MM.1S (cell line): ENCODE results near the gene MLH3.

Experiments used
- DNase-seq: peaks from one replicate; pipeline ENCODE4 v3.0.0-alpha.2; 2015
- H2AFZ ChIP-seq: fragments of 300-600 bp; sonication (generic); 2 replicates; pipeline ENCODE4 v1.6.0; 2016; ENCODE audit warnings: antibody characterized with exemption, low read length
- H3F3A ChIP-seq: fragments of 300-600 bp; sonication (generic); 2 replicates; pipeline ENCODE4 v1.6.1; 2016; ENCODE audit warnings: mild to moderate bottlenecking, antibody characterized with exemption, low read length, moderate library complexity, mixed read lengths; ENCODE audit not compliant: insufficient read depth
- H3K27ac ChIP-seq: fragments of 300-600 bp; sonication (generic); 2 replicates; pipeline ENCODE4 v1.5.1; 2016; ENCODE audit warnings: mild to moderate bottlenecking, low read length
- H3K27me3 ChIP-seq: fragments of 300-600 bp; sonication (generic); replicated peaks from 2 replicates; pipeline ENCODE4 v1.6.0; 2016; ENCODE audit warnings: low read length; ENCODE audit not compliant: insufficient read depth
- H3K36me3 ChIP-seq: fragments of 300-600 bp; sonication (generic); replicated peaks from 2 replicates; pipeline ENCODE4 v1.6.1; 2016; ENCODE audit warnings: mild to moderate bottlenecking, low read length, mixed read lengths; ENCODE audit not compliant: insufficient read depth
- H3K4me1 ChIP-seq: fragments of 300-600 bp; sonication (generic); 2 replicates; pipeline ENCODE4 v1.6.1; 2016; ENCODE audit warnings: low read length, mixed read lengths
- H3K4me2 ChIP-seq: fragments of 300-600 bp; sonication (generic); 2 replicates; pipeline ENCODE4 v1.6.0; 2016; ENCODE audit warnings: low read depth, low read length
- H3K4me3 ChIP-seq: fragments of 300-600 bp; sonication (generic); 2 replicates; pipeline ENCODE4 v1.5.1; 2016; ENCODE audit warnings: low read length, mixed read lengths
- H3K79me2 ChIP-seq: fragments of 300-600 bp; sonication (generic); 2 replicates; pipeline ENCODE4 v1.6.1; 2016; ENCODE audit warnings: mixed run types, low read length, mixed read lengths
- H3K9ac ChIP-seq: fragments of 300-600 bp; sonication (generic); 2 replicates; pipeline ENCODE4 v1.6.1; 2016; ENCODE audit warnings: low read length, mixed read lengths
- H3K9me2 ChIP-seq: fragments of 300-600 bp; sonication (generic); replicated peaks from 2 replicates; pipeline ENCODE4 v1.6.1; 2016; ENCODE audit warnings: mild to moderate bottlenecking, low read length, mixed read lengths; ENCODE audit not compliant: insufficient read depth
- H3K9me3 ChIP-seq: fragments of 300-600 bp; sonication (generic); replicated peaks from 2 replicates; pipeline ENCODE4 v1.6.1; 2016; ENCODE audit warnings: mild to moderate bottlenecking, low read length, mixed read lengths; ENCODE audit not compliant: insufficient read depth
- H4K20me1 ChIP-seq: fragments of 300-600 bp; sonication (generic); 2 replicates; pipeline ENCODE4 v1.6.1; 2016; ENCODE audit warnings: mild to moderate bottlenecking, low read length, moderate library complexity, mixed read lengths; ENCODE audit not compliant: insufficient read depth
- CTCF ChIP-seq: fragments of 300-600 bp; sonication (generic); IDR thresholded peaks from 2 replicates; pipeline ENCODE4 v1.5.1; 2016; ENCODE audit warnings: antibody characterized with exemption, low read length, mixed read lengths
- EZH2 ChIP-seq: fragments of 300-600 bp; sonication (generic); optimal IDR thresholded peaks from 2 replicates; pipeline ENCODE3; 2017; ENCODE audit warnings: low read depth, mild to moderate bottlenecking, antibody characterized with exemption, low read length, mixed read lengths
- EZH2phosphoT487 ChIP-seq: fragments of 300-600 bp; sonication (generic); IDR thresholded peaks from 2 replicates; pipeline ENCODE4 v1.6.1; 2018; ENCODE audit warnings: antibody characterized with exemption, low read length

MLH3 gene

GRCh38 chr14:75049731-75050201 is 1.5 kb downstream of the MLH3 start:
- H3K9me3 ChIP-seq, result no peaks in the 10 kb centered on the region
- H3K27ac ChIP-seq, result no peak overlapping the region
- no peaks in the 10 kb centered on the region for H3K79me2 ChIP-seq
- H3K4me3 ChIP-seq, result no peak overlapping the region
- H3K4me1 ChIP-seq, result no peaks in the 10 kb centered on the region
- H3K4me2 ChIP-seq, result no peak overlapping the region
- DNase-seq, result no peak
- no peaks in the 10 kb centered on the region for H4K20me1 ChIP-seq
- no peak overlapping the region for H2AFZ ChIP-seq
- no peaks in the 10 kb centered on the region for H3K36me3 ChIP-seq
- TF ChIP-seq EZH2phosphoT487, result no peak
- H3K9me2 ChIP-seq, result no peaks in the 10 kb centered on the region
- no peak overlapping the region for H3K9ac ChIP-seq
- H3K27me3 ChIP-seq, result no peaks in the 10 kb centered on the region
- H3F3A ChIP-seq, result peaks cover 3% of the 10 kb centered on the region; the same call in 1 of the 2 replicates

- H3K4me3 ChIP-seq, result no peak overlapping the region
- H3K27ac ChIP-seq, result no peak overlapping the region
- H4K20me1 ChIP-seq, result no peaks in the 10 kb centered on the region
- no peak overlapping the region for H2AFZ ChIP-seq
- no peaks in the 10 kb centered on the region for H3K36me3 ChIP-seq
- no peaks in the 10 kb centered on the region for H3K27me3 ChIP-seq
- H3K4me1 ChIP-seq, result no peaks in the 10 kb centered on the region
- TF ChIP-seq CTCF (no peak), EZH2 (no peak), EZH2phosphoT487 (no peak)
- H3K9me2 ChIP-seq, result no peaks in the 10 kb centered on the region
- no peak for DNase-seq
- no peaks in the 10 kb centered on the region for H3K79me2 ChIP-seq
- no peak overlapping the region for H3K4me2 ChIP-seq
- H3K9ac ChIP-seq, result no peak overlapping the region
- peaks cover 3% of the 10 kb centered on the region; the same call in 1 of the 2 replicates for H3F3A ChIP-seq
- no peaks in the 10 kb centered on the region for H3K9me3 ChIP-seq
These were observed 2.1 kb downstream of the MLH3 start for GRCh38 chr14:75049136-75049535.

GRCh38 chr14:75048101-75048500 is 3.2 kb downstream of the MLH3 start:
- Histone ChIP-seq H3K79me2 (no peaks in the 10 kb centered on the region), H3K9me2 (no peaks in the 10 kb centered on the region)
- TF ChIP-seq EZH2 (no peak), CTCF (no peak), EZH2phosphoT487 (no peak)

GRCh38 chr14:75047506-75047905 is 3.8 kb downstream of the MLH3 start:
- Histone ChIP-seq H2AFZ (no peak overlapping the region), H3K4me3 (no peak overlapping the region), H3K36me3 (no peaks in the 10 kb centered on the region), H3K4me2 (no peak overlapping the region), H3K27ac (no peak overlapping the region), H3K9me2 (no peaks in the 10 kb centered on the region), H3F3A (0 out of 2 replicates have a peak, but pooled peaks cover under 1% of the 10 kb centered on the region), H3K79me2 (no peaks in the 10 kb centered on the region), H3K4me1 (no peaks in the 10 kb centered on the region), H3K9me3 (no peaks in the 10 kb centered on the region), H3K27me3 (no peaks in the 10 kb centered on the region), H3K9ac (no peak overlapping the region), H4K20me1 (no peaks in the 10 kb centered on the region)
- no peak for DNase-seq
- TF ChIP-seq CTCF, result no peak
- no peak for TF ChIP-seq EZH2
- no peak for TF ChIP-seq EZH2phosphoT487

More at GRCh38 chr14:75048101-75048500, 3.2 kb downstream of the MLH3 start:
- no peaks in the 10 kb centered on the region for H3K27me3 ChIP-seq
- no peaks in the 10 kb centered on the region for H4K20me1 ChIP-seq
- no peaks in the 10 kb centered on the region for H3K4me1 ChIP-seq
- no peaks in the 10 kb centered on the region for H3K36me3 ChIP-seq
- no peak overlapping the region for H3K4me3 ChIP-seq
- no peak for DNase-seq
- no peak overlapping the region for H3K27ac ChIP-seq
- peaks cover 3% of the 10 kb centered on the region; the same call in 1 of the 2 replicates for H3F3A ChIP-seq
- H3K9ac ChIP-seq, result no peak overlapping the region
- no peak overlapping the region for H2AFZ ChIP-seq
- H3K9me3 ChIP-seq, result no peaks in the 10 kb centered on the region
- no peak overlapping the region for H3K4me2 ChIP-seq
